ENCODE results near the gene IKZF2. TPM values are rescaled to one million over a fixed set of nuclear protein-coding genes. Genes with fewer than 3 reads are reported as not detected.

The IKZF2 gene
- total RNA-seq, 4 donors from 2014 or later, result 14.5 to 33.3 (median 15.7) TPM

DNA sequence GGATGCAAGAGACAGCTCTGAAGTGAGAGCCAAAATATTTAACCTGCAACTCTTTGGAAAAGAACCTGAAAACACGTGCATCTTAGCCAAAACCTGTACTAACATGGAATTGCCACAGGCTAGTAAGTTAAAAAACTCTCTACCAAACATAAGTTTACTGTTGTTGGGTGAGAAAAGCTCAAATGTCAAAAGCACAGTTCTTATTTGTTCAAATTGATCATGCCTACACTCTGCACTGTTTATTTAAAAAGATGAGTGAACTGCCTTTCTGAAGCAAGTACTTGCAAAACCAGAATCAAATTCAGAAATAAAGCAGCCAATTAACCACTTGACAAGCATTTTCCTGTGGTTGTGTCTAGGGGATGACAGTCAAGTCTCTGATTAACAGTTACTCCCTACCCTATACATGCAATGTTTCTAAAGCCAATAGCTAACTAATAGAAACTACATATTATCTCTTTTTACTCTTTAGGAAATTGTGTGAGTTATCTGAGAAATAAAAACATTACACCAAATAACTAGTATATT lies 5.6 kb downstream of the IKZF2 start:
- no peak for TF ChIP-seq CTCF (IDR thresholded peaks at IDR 0.05; ENCODE audit: low read depth)

- no peak for TF ChIP-seq CTCF (IDR thresholded peaks at IDR 0.05; ENCODE audit: low read depth)
Measured at GRCh38 chr2:213137064-213137463, 14.3 kb downstream of the IKZF2 start.

DNA sequence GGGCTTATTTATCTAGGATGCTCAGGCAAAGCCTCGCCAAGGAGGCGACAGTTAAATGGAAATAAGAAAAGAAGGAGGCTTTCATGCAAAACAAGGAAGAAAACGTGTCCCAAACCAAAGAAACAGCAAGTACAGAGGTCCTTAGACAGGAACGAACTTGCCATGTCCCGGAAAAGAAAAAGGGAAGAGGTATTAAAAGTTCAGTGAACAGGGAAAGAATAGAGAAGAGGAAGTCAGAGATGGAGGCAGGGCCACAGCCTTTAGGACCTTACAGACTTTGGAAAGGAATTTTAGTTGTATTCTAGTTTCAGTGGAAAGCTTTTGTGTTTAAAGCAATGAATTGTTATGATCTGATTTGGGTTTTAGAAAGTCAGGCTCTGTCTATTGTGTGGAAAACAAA lies 22.1 kb downstream of the IKZF2 start:
- TF ChIP-seq CTCF (IDR thresholded peaks at IDR 0.05; ENCODE audit: low read depth), result no peak

GRCh38 chr2:213125646-213126347 lies 25.6 kb downstream of the IKZF2 start:
- TF ChIP-seq CTCF (IDR thresholded peaks at IDR 0.05; ENCODE audit: low read depth), result no peak

DNA sequence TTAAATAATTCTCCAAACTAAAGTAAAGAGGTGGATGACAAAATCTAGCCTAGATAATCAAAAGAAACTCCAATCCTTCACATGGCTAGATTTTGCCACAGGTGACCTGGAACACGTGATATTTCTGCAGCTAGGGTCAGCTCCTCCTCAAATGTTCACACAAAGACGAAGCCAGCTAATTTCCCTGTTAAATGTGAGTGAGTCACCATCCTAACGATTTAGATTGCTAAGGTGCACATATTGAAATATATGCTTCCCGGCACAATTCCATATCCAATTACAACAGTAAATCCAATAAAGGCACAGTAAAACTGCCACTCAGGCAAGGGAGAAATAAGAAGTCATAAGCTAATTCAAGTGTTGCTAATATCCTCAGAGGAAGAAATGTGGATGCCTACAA lies 28.7 kb downstream of the IKZF2 start:
- no peak for TF ChIP-seq CTCF (IDR thresholded peaks at IDR 0.05; ENCODE audit: low read depth)

- no peak for TF ChIP-seq CTCF (IDR thresholded peaks at IDR 0.05; ENCODE audit: low read depth)
Measured at GRCh38 chr2:213121690-213122089, 29.7 kb downstream of the IKZF2 start.

DNA sequence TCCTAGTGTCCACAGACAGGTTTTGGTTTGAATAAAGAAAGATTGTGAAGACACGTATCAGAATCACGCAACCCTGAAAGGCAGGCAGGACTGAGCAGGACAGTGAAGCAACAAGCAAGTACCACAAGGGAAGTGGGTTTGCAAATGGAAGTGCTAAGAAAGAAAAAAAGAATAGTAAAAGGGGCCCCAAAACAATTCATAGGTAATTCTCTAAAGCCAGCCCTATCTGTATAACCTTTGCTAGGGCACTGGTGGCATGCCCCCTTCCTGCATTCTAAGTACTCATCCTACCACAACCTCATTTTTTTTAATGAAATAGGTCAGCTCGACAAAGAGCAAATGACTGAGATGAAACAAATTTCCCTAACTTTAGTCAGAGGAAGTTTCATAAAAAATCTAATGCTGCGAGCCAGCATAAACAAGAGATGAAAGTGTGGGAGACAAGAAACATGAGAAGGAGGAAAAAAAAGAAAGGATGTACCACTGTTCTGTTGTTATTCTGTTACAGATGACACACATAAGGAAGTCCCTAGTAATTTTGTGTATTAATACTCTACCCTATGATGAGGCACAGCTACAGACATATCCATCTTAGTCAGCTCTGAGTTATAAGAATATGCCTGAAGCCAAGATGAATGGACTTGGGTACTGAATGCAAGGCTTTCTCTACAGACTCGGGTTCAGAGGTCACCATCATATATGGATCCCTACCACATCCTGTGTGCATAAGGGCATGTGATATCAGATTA lies 32.2 kb downstream of the IKZF2 start:
- TF ChIP-seq CTCF (IDR thresholded peaks at IDR 0.05; ENCODE audit: low read depth), result no peak
